ENCODE measurements around the gene USP36.
"Not testable (repeated sequence)": the region's sequence is repeated elsewhere in the genome, so short reads cannot be mapped to it uniquely, and the experiment has no call there.

Gene USP36

DNA sequence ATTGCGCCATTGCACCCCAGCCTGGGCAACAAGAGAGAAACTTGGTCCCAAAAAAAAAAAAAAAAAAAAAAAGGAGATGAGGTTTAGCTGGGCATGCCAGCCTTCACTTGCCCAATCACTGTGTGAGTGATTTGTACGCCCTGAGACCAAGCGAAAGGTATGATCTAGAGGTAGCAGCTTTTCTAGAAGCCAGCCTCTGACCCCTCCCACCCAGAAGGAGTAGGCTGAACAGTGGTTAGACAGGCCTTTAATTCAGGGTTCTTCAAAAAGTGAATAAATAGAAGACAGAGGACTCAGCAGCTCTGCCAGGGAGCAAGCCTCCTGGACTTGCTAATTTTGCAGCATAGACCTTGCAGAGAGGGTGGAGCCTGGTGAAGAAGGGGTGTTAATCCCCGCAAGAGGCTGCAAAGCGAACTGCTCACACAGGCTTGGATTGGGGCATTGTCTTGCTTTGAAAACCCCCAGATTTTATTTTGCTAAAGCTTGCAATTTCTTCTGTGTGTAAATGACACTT is 51.4 kb downstream of the USP36 start:
- no peak for DNase-seq

DNA sequence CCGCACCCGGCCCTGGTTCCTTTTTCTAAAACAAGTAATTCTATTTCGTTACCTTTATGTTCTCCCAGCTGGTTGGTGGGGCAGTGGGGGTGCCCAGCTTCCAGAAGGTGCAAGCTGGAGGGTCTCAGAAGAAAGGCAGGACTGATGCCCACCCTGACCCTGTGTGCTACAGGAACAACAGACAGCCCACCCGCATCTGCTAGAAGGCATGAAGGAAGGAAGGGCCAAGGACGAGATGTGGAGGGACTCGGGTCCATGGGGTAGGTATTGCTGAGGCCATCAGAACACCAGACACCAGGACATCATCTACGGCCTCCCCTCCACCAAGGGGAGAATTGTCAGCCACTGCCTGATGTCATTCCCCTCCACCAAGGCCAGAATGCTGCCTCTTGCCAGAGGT is 52.2 kb downstream of the USP36 start:
- DNase-seq, result no peak

DNA sequence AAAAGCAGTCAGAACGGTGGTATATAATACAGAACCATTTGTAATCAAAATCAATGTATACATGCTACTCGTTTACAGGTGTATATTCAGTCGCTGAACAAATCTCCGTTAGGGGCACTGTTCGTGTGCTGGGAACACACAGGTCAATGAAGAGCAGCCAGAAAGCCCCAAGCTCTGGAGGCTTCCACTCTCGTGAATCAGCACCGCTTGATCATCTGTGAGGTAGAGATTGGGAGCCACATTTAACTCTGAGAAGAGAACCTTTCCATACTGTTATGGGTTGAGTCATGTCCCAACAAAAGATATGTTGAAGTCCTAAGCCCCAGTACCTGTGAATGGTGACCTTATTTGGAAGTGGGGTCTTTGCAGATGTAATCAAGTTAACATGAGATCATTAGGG is 53.2 kb downstream of the USP36 start:
- no peak for DNase-seq

DNA sequence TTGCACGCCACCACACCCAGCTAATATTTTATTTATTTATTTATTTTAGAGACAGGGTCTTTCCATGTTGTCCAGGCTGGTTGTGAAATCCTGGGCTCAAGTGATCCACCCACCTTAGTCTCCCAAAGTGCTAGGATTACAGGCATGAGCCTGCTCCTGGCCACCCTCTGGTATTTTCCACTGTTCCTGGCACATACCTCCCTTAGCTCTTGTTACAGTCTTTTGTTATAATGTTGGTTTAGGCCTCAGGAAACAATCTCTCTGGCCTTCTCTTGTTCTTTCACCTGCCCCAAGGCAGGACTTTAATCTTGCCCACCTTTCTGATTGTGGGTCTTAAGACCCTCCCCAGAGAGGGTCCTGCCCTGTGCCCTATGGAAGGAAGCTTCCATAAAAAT is 55.0 kb downstream of the USP36 start:
- DNase-seq, result no peak

DNA sequence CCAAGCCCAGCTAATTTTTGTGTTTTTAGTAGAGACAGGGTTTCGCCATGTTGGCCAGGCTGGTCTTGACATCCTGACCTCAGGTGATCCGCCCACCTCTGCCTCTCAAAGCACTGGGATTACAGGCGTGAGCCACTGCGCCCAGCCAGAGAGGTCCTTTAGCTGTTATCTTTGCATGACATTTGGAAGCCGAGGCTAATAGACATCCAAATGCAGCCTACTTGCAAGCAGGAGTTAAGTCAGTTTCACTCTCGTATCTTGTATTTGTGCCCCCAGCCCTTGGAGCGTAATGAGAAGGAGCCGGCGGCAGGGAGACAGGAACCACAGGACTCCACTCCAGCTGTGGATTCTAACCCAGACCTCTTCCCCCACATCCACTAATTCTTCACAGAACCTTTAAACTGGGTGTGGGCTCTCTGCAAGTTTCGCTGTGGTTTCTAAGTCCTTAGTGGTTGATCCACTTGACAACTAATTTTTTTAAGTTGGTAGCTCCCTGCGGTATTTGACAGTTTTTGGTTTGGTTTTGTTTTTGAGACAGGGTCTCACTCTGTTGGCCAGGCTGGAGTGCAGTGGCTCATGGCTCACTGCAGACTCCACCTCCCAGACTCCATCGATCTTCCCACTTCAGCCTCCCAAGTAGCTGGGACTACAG is 55.5 kb downstream of the USP36 start:
- DNase-seq, result no peak

DNA sequence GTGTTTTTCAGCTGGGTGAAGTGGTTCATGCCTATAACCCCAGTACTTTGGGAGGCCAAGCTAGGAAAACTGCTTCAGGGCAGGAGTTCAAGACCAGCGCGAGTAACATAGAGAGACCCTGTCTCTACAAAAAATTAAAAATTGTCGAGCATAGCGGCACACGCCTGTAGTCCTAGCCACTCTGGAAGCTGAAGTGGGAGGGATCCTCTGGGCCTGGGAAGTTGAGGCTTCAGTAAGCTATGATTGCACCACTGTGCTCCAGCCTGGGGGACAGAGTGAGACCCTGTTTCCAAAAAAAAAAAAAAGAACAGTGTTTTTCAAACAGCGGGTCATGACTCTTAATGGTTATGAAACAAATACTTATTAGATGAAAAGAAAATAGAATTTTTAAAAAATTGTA is 56.3 kb downstream of the USP36 start:
- no peak for DNase-seq

DNA sequence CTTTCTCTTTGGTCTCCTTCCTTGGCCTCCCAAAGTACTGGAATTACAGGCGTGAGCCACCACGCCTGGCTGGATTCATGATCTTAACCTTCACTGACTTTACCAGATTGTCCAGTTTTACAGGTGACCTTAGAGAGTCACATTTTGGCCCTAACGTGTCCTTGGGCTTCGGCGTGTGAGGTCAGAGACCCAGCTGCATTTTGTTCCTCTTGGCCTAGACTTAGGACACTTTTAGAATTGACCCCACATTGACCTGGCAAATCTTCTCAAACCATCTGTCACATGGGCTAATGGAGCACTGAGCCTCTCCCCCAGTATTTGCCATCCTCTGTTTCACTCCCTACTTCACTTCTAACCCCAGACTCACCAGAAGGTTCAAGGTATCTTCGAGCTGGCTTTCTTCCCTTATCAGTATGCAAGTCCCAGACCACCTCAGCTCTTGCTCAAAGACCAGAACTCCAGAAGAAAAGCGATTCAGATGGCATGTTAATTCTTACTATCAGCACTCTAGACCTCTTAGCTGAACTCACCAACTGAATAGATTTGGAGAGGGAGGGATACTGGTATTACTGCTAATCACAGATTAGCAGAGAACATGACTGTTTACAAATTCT is 56.8 kb downstream of the USP36 start:
- DNase-seq, result no peak

DNA sequence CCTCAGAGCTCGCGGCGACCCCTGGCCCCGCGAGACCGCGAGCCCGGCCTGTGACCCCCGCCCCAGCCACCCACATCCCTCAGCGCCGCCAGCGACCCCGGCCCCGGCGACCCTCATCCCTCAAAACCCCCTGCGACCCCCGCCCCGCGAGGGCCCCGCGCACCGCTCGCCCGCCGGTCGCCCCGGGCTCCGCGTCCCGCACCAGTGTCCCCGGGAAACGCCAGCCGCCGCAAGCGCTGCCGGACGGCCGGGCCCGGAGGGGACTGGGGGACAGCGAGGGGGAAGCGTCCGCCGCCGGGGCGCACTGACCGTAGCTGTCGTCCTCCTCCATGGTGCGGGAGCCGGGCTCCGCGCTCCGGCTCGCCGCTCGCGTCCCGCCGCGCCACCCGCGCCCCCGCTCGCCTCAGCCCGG is 58.7 kb downstream of the USP36 start, which contains the start of gene CYTH1:
TSS of gene CYTH1 (minus strand) at position 381 of the 412 bp plus-strand sequence. CDS start at position 331, 50 bp downstream.
- no peak for DNase-seq

DNA sequence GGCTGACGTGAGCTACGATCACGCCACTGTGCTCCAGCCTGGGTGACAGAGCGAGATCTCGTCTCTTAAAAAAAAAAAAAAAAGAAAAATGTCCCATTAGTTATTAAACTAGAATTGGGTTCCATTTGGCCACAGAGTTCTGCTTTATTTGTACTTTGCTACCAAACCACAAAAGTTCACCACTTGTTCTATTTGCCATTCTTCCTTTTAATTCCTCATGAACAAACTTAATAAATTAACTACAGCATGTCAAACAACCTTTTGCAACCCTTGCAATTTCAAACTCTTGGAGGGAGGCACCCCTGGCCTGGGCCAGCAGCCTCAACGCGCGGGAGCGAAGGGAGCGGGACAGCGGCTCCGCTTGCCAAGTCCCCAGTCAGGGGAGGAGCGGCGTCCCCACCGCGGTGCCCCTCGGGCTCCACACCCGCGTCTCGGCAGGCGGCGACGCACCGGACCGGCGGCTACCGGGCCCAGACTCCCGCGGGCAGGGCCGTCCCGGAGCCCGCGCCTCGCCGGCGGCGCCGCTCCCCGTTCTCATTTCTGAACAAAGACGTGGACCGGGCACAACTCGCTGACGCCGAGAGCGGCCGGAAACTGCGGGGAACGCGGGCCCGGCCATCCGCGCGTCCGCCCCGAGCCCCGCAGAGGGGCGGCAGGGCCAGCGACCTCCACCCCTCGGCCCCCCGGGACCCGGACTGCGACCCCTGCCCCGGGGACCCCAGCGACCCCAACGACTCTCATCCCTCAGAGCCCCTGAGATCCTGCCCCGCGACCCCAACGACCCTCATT is 59.3 kb downstream of the USP36 start:
- no peak for DNase-seq

DNA sequence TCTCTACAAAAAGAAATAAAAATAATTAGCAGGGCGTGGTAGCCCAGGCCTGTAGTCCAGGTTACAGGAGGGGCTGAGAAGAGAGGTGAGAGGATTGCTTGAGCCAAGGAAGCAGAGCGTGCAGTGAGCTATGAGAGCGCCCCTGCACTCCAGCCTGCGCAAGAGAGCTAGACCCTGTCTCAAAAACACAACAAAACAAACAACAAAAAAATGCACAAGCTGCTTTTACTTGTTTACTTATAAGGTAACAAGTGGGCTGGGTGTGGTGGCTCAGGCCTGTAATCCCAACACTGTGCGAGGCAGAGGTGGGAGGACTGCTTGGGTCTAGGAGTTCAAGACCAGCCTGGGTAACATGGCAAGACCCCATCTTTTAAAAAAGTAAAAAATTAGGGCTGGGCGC is 60.3 kb downstream of the USP36 start:
- no peak for DNase-seq

DNA sequence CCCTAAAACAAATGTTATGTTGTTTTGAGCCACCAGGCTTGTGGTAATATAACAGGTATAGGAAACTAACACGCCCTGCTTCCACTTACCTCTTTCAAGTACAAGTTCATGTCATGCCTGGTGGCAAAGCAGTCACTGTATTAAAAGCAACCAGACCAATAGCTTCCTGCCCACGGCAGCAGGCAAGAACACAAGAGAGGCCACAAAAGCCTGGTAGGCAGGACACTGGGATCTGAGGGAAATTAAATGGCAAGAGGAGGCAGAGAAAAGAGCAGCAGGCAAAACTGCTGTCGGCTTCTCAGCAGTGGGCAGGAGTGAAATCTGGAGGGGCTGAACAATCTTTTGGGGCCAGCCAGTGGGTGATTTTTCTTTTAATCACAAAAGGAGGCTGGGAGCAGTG is 60.8 kb downstream of the USP36 start:
- DNase-seq, result no peak

DNA sequence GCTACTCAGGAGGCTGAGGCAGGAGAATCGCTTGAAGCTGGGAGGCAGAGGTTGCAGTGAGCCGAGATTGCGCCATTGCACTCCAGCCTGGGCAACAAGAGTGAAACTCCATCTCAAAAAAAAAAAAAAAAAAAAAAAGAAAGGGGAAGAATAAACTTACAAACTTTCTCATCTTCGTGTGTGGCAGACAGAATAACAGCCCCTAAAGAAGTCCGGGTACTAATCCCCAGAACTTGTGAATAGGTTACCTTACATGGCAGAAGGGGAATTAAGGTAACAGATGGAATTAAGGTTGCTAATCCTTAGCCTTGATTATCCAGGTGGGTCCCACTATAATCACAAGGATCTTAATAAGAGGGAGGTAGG is 61.3 kb downstream of the USP36 start:
- not testable (repeated sequence) for DNase-seq

DNA sequence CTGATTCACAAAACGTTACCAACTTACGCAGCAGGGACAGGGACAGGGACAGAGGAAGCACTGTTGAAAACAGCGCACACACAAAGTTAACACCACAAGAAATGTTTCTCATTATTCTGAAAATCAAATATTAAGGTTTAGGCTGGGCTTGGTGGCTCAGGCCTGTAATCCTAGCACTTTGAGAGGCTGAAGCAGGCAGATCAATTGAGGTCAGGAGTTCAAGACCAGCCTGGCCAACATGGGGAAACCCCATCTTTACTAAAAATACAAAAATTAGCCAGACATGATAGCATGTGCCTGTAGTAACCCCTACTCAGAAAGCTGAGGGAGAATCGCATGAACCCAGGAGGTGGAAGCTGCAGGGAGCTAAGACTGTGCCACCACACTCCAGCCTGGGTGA is 62.7 kb downstream of the USP36 start:
- DNase-seq, result no peak

DNA sequence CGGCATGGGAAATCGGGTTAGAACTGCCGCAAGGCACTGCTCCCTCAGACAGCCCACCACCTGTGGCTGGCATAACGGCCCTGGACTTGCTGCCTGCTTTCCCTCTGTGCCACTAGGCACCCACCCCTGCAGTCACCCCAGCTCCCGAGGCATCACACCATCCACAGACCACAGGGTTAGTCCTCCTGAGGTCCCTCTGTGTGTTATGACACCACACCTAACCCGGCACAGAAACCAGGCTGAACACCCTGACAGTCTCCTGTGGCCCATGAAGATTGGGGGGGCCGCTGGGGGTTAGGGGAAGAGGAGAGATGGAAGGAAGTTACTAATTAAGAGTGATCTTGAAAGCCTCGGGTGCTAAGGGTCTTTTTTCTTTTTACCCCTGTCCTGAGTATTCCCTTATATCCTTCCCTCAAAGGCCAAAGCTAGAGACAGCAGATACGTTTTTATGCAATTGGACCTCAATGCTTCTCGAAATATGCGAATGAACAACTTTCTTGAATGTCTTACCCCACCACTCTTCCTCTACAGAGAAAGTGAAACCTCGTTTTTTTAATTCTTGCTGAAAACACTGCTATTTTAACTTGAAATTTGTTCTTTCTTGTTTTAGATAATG is 65.5 kb downstream of the USP36 start:
- no peak for DNase-seq

DNA sequence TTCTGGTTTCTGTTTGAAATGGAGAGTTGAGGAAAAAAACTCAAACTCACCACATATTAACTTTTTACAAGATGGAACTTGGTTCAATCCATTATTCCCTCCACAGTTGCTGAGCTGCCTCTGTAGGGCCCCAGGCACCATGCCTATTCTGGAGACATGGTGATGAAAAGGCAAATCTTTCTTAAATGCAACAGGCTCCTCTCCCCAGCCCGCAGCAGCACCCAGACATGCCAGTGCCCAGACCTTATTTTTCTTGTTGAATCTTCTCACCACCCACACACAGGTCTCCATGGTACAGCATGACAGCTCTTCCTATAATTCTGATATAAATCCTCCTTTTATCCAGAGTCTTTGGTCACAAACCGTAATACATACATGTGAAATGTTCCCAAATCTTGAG is 66.2 kb downstream of the USP36 start:
- DNase-seq, result no peak

DNA sequence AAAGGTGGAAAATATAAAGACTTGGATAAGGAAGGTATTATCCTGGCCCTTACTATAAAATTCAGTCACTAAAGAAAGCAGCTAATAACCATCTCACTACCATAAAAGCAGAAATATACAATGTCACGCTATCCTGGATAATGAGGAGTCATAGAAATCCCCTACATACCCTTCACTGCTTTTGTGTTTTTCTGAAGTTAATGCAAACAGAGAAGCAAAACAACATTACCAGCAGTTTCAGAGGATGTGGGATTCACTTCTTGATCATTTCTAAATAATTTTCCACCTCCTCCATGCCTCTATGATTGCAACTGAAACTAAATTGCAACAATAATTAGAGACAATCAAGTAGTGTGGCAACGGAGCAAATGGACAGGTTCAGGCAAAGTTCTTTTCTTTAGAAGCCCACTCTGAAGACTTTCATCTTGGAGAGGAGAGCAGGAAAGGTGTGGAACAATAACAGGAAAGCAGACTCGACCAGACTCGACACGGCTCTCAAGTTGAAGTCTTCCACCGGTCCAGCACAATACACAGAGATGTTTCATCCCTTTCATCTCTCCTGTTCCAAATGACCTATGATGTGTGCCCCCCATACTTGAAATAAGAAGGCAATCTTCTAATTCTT is 68.7 kb downstream of the USP36 start:
- no peak for DNase-seq

DNA sequence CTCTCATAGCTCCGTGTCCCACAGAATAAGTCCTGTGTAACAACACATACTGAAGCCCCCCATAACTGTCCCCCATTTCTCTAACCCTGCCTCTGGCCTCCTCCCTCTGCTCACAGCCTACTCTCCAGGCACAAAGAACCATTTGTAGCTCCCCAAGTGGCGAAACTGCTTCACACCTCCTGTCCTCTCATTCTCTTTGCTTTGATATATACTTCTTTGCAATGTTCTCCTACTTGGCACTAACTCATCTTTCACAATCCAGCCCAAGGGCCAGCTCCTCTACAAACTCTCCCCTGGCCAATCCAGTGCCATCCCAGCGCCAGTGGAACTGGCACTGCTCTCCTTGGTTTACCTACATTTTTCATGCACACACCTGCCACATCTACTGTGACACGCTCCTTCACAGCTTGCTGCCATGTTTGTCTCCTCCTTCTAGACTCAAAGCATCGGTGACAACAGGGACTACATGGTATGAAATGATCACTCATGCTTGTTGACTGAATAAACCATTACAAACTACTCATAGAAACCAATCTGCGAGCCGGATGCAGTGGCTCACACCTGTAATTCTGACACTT is 71.3 kb downstream of the USP36 start:
- DNase-seq, result no peak

DNA sequence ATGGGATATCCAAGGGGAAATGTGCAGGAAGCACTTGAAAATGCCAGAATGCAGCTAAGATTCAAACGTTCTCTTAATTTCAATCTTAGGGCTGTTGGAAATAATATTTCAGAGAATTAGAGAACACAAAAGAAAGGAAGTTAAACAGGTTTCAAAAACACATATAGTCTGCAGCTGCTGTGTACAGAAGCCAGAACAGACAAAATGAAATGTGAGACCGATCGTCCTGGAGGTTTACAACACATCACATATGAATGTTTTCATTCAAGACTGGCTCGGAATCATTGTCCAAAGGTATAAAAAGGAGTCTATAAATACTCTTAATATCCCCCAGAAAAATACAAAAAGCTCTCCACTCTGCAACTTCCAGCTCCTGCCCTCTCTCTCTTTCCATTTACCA is 72.8 kb downstream of the USP36 start:
- DNase-seq, result no peak

DNA sequence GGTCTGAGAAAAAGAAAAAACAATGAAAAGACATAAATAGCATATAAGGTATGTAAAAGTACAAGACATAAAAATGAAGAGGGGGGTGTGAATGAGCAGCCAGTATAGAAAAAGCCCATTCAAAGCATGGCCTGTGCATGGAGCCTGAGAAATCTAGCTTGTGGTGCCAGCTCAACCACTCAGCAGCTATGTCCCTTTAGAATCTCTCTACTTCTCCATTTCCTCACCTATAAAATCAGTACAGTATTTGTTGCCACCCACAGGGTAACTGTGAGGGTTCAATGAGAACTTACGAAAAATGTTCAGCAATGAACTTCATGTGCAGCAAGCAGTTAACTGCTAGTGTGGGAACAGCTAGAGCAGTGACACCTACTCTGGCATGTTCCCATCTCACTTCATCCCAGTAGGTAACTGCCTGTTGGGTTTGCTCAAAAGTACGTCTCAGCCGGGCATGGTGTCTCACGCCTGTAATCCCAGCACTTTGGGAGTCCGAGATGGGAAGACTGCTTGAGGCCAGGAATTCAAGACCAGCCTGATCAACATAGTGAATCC is 73.8 kb downstream of the USP36 start:
- DNase-seq, result no peak

DNA sequence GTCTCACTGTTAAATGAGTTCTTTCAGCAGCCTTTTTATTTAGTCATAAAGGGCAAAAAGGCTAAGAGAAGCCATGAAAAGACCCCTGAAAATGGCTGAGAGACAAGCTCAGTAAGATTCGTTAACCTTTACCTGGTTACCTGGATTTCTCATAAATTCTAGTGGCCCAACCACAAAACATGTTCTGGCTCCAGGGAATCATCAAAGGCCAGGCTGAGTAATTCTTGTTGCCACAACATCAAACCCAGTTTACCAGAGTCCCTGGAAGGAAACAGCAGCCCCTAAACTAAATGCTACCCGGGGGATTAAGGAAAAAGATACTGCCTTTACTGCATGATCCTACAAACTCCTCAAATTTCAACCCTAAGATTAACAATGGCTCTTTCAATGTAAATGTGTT is 74.4 kb downstream of the USP36 start:
- DNase-seq, result no peak

DNA sequence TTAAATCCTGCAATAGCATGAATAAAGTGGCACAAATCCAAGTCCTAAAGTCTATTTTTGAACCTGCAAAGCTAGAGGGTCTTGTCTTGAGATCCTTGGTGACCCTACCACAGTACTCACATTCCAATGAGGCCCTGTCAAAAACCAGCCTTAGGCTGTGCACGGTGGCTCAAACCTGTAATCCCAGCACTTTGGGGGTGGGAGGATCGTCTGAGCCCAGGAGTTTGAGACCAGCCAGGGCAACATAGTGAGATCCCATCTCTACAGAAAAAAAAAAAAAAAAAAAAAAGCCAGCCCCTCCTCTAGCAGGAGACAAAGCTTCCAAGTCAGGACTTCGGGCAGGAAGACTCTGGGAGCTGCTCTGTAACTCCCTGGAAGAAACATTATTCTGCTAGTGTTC is 74.8 kb downstream of the USP36 start:
- DNase-seq, result no peak

DNA sequence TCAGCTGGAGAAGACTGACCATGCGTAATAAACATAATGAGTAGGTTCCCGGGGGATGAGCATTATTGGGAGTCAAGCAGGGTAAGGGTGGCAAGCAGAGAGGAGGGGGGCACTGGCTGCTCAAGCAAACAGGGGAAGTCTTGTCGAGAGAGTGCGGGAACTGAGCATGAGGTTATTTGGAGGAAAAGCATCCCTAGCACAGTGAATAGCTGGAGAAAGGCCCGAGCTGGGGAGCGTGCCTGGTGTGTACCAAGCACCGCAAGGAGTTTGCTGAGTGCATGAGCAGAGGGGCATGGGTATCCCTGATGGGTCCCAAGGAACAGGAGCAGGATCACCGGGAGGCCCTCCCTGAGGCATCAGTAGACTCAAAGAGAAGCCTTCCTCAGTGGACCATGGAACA is 75.7 kb downstream of the USP36 start:
- DNase-seq, result no peak

DNA sequence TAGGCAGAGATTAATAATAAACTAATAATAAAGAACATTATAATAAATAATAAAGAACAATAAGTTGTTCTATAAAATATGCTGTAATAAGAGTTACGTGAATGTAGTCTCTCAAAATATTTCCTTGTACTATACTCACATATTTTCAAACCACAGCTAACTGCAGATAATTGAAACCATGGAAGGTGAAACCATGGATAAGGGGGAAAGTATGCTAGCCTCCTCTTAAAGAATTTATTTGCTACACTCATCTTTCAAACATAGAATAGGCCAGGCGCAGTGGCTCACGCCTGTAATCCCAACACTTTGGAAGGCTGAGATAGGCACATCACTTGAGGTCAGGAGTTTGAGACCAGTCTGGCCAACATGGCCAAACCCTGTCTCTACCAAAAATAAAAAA is 77.1 kb downstream of the USP36 start:
- no peak for DNase-seq

All from NCI-H1092 treated with DMSO at 0.1 percent for 48 hours (cell line).